Right lobe of liver (tissue), 6 donors: ENCODE data around the gene PPCDC. TPM values are rescaled to one million over a fixed set of nuclear protein-coding genes. Genes with fewer than 3 reads are reported as not detected.

ENCODE experiments used
- ATAC-seq, 4 donors: fragments of 200-7000 bp; cut with Tn5 transposase; one replicate each; pipeline ENCODE4 v1.9.1; 2020; ENCODE audit warnings: mild to moderate bottlenecking in 4 of 4, moderate library complexity in 4 of 4
- DNase-seq, 3 donors: peaks; one replicate each; pipeline ENCODE4 v3.0.0-alpha.2; 2020
- H3K27ac ChIP-seq, 3 donors: fragments of 200-600 bp; one replicate each; pipeline ENCODE4 v1.8.0; 2022
- H3K27me3 ChIP-seq, 2 donors: fragments of 200-600 bp; one replicate each; pipeline ENCODE4 v1.8.0; 2022
- H3K36me3 ChIP-seq, 4 donors: fragments of 200-600 bp; sonication (generic) in 1 of 4; one replicate each; pipeline versions ENCODE4 v1.5.1 to v1.8.0; 2017 to 2022; ENCODE audit warnings: control low read depth in 1 of 4
- H3K4me1 ChIP-seq, 4 donors: fragments of 200-600 bp; sonication (generic) in 1 of 4; one replicate each; pipeline versions ENCODE4 v1.5.1 to v1.8.0; 2017 to 2022; ENCODE audit warnings: control low read depth in 1 of 4
- H3K4me3 ChIP-seq, 3 donors: fragments of 200-600 bp; one replicate each; pipeline ENCODE4 v1.8.0; 2022
- H3K9me3 ChIP-seq, 4 donors: fragments of 200-600 bp; sonication (generic) in 1 of 4; one replicate each; pipeline versions ENCODE4 v1.5.1 to v1.8.0; 2017 to 2022; ENCODE audit warnings: control low read depth in 1 of 4
- POLR2A ChIP-seq: fragments of 450-650 bp; IDR thresholded peaks from one replicate; pipeline ENCODE4 v1.6.1; 2017; ENCODE audit warnings: antibody characterized with exemption, mild to moderate bottlenecking
- WGBS: methylation state at CpG from one replicate; pipeline ENCODE4 v1.1.6; 2018; ENCODE audit warnings: low coverage, low lambda C conversion rate; ENCODE audit not compliant: insufficient coverage; ENCODE audit errors: missing lambda C conversion rate; 5-methylcytosine and 5-hydroxymethylcytosine counted together
- intact Hi-C, 2 donors: fragments of 100-400 bp; cut with DNase I; formaldehyde crosslinking; loops; one replicate each; pipeline versions ENCODE4 v1.11.2 to v1.14.1; 2022
- total RNA-seq, 6 experiments: library from RNA; depleted of rRNA in 2 of 6; stranded (reverse); fragments of >200 nt in 2 of 6; fragmentation: NEBNext Ultra II Directional in 3 of 6; extraction: Animal tissue kit (Norgen Biotek cat#: 25700) in 3 of 6; gene quantifications; one replicate each; pipeline versions ENCODE4 v1.1.0 to v1.2.4, GENCODE V29; 2016 to 2023
- TF ChIP-seq, protein P1 (sequence below), 4 donors: fragments of 200-600 bp in 3 of 4; fragments of 450-650 bp in 1 of 4; IDR thresholded peaks; one replicate each; pipeline versions ENCODE4 v1.5.1 to v1.8.0; 2016 to 2022; ENCODE audit warnings: antibody characterized with exemption in 4 of 4, mild to moderate bottlenecking in 2 of 4
- donor health status: DM: no; HTN: yes; CAD: no.
- donor health status: DM: no; HTN: no; CAD: no.
- donor health status: DM: no; HTN: no; CAD: no.
- donor health status: DM: no; HTN: yes; CAD: no.
- donor health status: DM: no; HTN: yes; CAD: no.

The PPCDC gene
- total RNA-seq, 6 experiments from 2014 or later: 5.9 to 21.5 (median 8.3) TPM

GRCh38 chr15:74978503-74978902, 44.9 kb upstream of the PPCDC start:
- TF ChIP-seq, protein P1, sequence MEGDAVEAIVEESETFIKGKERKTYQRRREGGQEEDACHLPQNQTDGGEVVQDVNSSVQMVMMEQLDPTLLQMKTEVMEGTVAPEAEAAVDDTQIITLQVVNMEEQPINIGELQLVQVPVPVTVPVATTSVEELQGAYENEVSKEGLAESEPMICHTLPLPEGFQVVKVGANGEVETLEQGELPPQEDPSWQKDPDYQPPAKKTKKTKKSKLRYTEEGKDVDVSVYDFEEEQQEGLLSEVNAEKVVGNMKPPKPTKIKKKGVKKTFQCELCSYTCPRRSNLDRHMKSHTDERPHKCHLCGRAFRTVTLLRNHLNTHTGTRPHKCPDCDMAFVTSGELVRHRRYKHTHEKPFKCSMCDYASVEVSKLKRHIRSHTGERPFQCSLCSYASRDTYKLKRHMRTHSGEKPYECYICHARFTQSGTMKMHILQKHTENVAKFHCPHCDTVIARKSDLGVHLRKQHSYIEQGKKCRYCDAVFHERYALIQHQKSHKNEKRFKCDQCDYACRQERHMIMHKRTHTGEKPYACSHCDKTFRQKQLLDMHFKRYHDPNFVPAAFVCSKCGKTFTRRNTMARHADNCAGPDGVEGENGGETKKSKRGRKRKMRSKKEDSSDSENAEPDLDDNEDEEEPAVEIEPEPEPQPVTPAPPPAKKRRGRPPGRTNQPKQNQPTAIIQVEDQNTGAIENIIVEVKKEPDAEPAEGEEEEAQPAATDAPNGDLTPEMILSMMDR (IDR thresholded peaks at IDR 0.05): no peak
- TF ChIP-seq POLR2A: no peak
- H3K9me3 ChIP-seq: no peaks in the 10 kb centered on the region
- H3K4me3 ChIP-seq: no peak overlapping the region
- WGBS: 27% methylated on average over 3 of the region's 3 CpGs
- H3K4me1 ChIP-seq: no peaks in the 10 kb centered on the region
- intact Hi-C loops: no loop called here
- DNase-seq (no peak), ATAC-seq (no peak)
- no peaks in the 10 kb centered on the region for H3K36me3 ChIP-seq
- H3K27ac ChIP-seq: no peak overlapping the region
- no peaks in the 10 kb centered on the region for H3K27me3 ChIP-seq

- WGBS: 61% methylated on average over 5 of the region's 5 CpGs
- intact Hi-C loops: no loop called here
- H3K27me3 ChIP-seq: no peaks in the 10 kb centered on the region
- H3K4me1 ChIP-seq: no peaks in the 10 kb centered on the region
- peak; percentile 32 to 66 (median 52) for ATAC-seq
- no peak for DNase-seq
- no peak overlapping the region for H3K4me3 ChIP-seq
- no peak for TF ChIP-seq POLR2A
- TF ChIP-seq, protein P1 (IDR thresholded peaks at IDR 0.05): no peak
- H3K27ac ChIP-seq: no peak overlapping the region
- H3K36me3 ChIP-seq: no peaks in the 10 kb centered on the region
- no peaks in the 10 kb centered on the region for H3K9me3 ChIP-seq
Measured at GRCh38 chr15:74982183-74982582, 41.2 kb upstream of the PPCDC start.

DNA sequence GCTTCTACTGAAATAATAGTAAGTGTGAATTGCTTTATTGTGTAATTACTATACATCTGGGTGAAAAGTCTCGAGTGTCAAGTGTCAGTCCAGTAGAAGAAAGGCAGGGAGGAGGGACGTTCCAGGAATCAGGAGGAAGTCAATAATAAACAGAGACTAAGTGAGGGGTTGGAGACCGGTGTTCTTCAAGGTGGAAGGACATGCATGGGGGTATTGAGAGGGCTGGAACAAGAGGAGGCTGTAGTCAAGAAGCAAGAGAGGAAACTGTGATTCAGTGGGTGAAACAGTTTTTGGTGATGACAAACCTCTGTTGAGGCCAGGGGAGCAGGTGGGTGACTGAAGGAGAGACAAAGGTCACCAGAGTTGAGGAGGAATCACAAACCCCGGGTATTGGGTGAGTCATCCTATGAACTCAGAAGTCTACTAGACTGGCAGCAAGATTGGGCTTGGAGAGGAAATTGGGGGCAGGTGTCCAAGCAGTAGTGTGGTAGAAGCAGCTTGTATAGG, 39.6 kb upstream of the PPCDC start:
- intact Hi-C loops: no loop called here
- no peak for ATAC-seq

GRCh38 chr15:74988007-74988800, 35.2 kb upstream of the PPCDC start:
- peak in 1 of 3 donors; percentile 40 for DNase-seq
- 26% methylated on average over 3 of the region's 4 CpGs for WGBS
- H3K9me3 ChIP-seq: no peaks in the 10 kb centered on the region
- H3K4me1 ChIP-seq: no peaks in the 10 kb centered on the region
- TF ChIP-seq, protein P1 (IDR thresholded peaks at IDR 0.05): peak; percentile 23 to 41 (median 34)
- TF ChIP-seq POLR2A: no peak
- no peaks in the 10 kb centered on the region for H3K36me3 ChIP-seq
- H3K27me3 ChIP-seq: no peaks in the 10 kb centered on the region
- intact Hi-C loops: no loop called here
- H3K27ac ChIP-seq: no peak overlapping the region
- ATAC-seq: peak; percentile 34 to 79 (median 66)
- H3K4me3 ChIP-seq: no peak overlapping the region

More for the DNA sequence above, 39.6 kb upstream of the PPCDC start:
- Histone ChIP-seq H3K27me3 (no peaks in the 10 kb centered on the region), H3K9me3 (no peaks in the 10 kb centered on the region), H3K27ac (no peak overlapping the region), H3K4me3 (no peak overlapping the region), H3K4me1 (no peaks in the 10 kb centered on the region), H3K36me3 (no peaks in the 10 kb centered on the region)
- TF ChIP-seq, protein P1 (IDR thresholded peaks at IDR 0.05): no peak
- TF ChIP-seq POLR2A: no peak
- WGBS: 19% methylated on average over 4 of the region's 4 CpGs
- no peak for DNase-seq
